HepG2 (cell line): Measurements from ENCODE around the gene TMEM145. TPM values are rescaled to one million over a fixed set of nuclear protein-coding genes. Genes with fewer than 3 reads are reported as not detected.

Experiments
- DPF2 ChIP-seq: sonication (generic); formaldehyde crosslinking; IDR thresholded peaks from 2 replicates; pipeline ENCODE4 v1.4.0; 2020; ENCODE audit warnings: mild to moderate bottlenecking, low read depth, missing genetic modification reagents, borderline replicate concordance
- HNF4G ChIP-seq, 2 experiments: sonication (generic) in 1 of 2; formaldehyde crosslinking in 1 of 2; IDR thresholded peaks; 2 replicates each; pipeline versions ENCODE4 v1.4.0 to v1.6.1; 2011 to 2020; ENCODE audit warnings: borderline replicate concordance in 2 of 2, low read depth in 2 of 2, mild to moderate bottlenecking in 2 of 2, low read length in 1 of 2, missing genetic modification reagents in 1 of 2, moderate library complexity in 1 of 2
- TEF ChIP-seq: sonication (generic); formaldehyde crosslinking; IDR thresholded peaks from 2 replicates; pipeline ENCODE4 v1.5.0; 2020; ENCODE audit warnings: missing genetic modification reagents
- ZNF205 ChIP-seq: IDR thresholded peaks from 2 replicates; pipeline ENCODE4 v1.6.1; 2018; ENCODE audit warnings: missing biosample characterization, missing genetic modification reagents
- ZNF30 ChIP-seq: sonication (generic); formaldehyde crosslinking; IDR thresholded peaks from 2 replicates; pipeline ENCODE4 v1.5.0; 2020; ENCODE audit warnings: mild to moderate bottlenecking, missing genetic modification reagents
- ZNF646 ChIP-seq: sonication (generic); formaldehyde crosslinking; IDR thresholded peaks from 2 replicates; pipeline ENCODE4 v1.9.0; 2021; ENCODE audit warnings: mild to moderate bottlenecking, missing genetic modification reagents
- ZNF770 ChIP-seq: sonication (generic); formaldehyde crosslinking; IDR thresholded peaks from 2 replicates; pipeline ENCODE4 v1.5.0; 2020; ENCODE audit warnings: mild to moderate bottlenecking, missing genetic modification reagents
- polyA plus RNA-seq, 8 experiments: library from polyadenylated mRNA; depleted of rRNA in 3 of 8; stranded (reverse) in 7 of 8; unstranded in 1 of 8; fragments of >200 nt; fragmentation: Illumina TruSeq in 4 of 8; extraction: Trizol in 4 of 8; gene quantifications; 2 replicates each; pipeline versions ENCODE4 v1.2.1 to v1.2.3, GENCODE V29; 2011 to 2016; ENCODE audit warnings: low read depth in 4 of 8, missing spikeins in 1 of 8, mixed read lengths in 1 of 8; ENCODE audit not compliant: insufficient read depth in 1 of 8
- total RNA-seq, 5 experiments: library from RNA; depleted of rRNA; stranded (reverse); fragments of >200 nt; fragmentation: Illumina TruSeq; extraction: Trizol; gene quantifications; 2 replicates each; pipeline ENCODE4 v1.2.3, GENCODE V29; 2016; ENCODE audit warnings: low read depth in 1 of 5

The TMEM145 gene
- total and polyA plus RNA-seq, 2 of the 13 experiments (the other 11 are each of a cell fraction or from before 2014, with no cell fraction given), result 0.07 to 5.1 TPM

GRCh38 chr19:42275103-42275502, 38.0 kb upstream of the TMEM145 start (continued):
- TF ChIP-seq DPF2 (CRISPR knock-in tag), result no peak
- no peak for TF ChIP-seq ZNF646 (CRISPR knock-in tag)
- TF ChIP-seq ZNF205 (CRISPR knock-in tag), result no peak
- TF ChIP-seq ZNF770 (CRISPR knock-in tag), result no peak
- TF ChIP-seq ZNF30 (CRISPR knock-in tag), result no peak
- TF ChIP-seq TEF, result no peak
- TF ChIP-seq HNF4G (IDR thresholded peaks at IDR 0.05; ENCODE audit: borderline replicate concordance, low read depth, low read length), result no peak
- no peak for TF ChIP-seq HNF4G (CRISPR knock-in tag; IDR thresholded peaks at IDR 0.05; ENCODE audit: borderline replicate concordance, low read depth)
